ENCODE data around the gene ZNF316.
"Not testable (repeated sequence)": the region's sequence is repeated elsewhere in the genome, so short reads cannot be mapped to it uniquely, and the experiment has no call there.

Gene ZNF316

DNA sequence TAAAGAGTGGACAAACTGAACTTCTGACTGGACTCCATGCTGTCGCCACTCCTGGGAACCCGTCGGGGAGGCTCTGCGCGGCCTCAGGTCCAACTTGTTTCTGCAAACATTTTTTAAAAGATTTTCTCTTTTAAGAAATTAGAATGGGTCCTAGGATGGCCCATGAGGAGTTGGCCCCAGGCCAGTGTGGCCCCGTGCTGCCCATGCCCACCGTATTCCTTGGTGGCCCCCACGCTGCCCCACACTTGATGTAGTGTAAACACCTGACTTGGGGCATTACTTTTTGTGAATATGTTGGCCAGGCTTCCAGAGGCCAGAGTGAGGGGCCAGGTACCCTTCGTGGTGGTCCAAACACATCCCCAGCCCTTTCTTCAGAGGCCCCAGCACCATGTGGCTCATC lies 19.3 kb downstream of the ZNF316 start:
- Mint-ChIP-seq H3K9me3 (peaks cover 11% of the 10 kb centered on the region), H3K27me3 (peaks cover 14% of the 10 kb centered on the region), H3K36me3 (ENCODE audit: low read depth) (peaks cover 49% of the 10 kb centered on the region), H3K4me1 (ENCODE audit: low read depth) (no peaks in the 10 kb centered on the region), H3K27ac (no peak overlapping the region), H3K4me3 (no peak overlapping the region)
- intact Hi-C loops (cut with micrococcal nuclease), result no loop called here

DNA sequence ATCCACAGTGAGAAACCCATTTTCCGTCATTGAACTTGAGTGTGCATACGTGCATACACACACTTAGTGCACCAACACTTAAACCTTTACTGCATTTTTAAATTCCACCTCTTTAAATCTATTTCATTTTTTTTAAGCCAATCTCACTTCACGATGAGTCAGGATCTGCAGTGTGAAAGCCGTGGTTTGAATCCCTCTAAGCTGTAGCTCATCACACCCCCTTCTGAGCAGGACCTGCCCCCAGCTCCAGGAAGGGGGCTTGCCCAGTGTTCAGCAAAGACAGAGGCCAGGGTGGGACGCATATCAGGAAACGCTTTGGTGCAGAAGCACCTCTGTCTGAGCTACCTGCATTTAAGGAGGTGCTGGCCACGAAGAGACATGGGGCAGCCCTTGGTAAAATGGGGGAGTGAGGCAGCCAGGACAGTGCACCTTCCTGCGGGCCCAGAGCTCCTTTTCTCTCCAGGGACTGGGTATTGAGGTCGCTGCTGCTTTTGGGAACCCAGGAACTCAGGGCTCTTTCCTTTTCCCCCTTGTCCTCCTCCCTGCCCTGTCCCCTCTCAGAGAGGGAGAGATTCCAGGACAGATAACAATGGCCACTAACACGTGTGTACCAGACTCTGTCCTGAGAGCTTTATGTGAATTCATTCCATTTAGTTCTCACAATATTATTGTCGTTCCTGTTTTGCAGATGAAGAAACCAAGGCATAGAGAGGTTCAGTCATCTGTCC lies 21.7 kb downstream of the ZNF316 start:
- Mint-ChIP-seq H3K9me3 (no peaks in the 10 kb centered on the region), H3K27me3 (peaks cover 31% of the 10 kb centered on the region), H3K4me1 (ENCODE audit: low read depth) (no peaks in the 10 kb centered on the region), H3K27ac (no peak overlapping the region), H3K4me3 (no peak overlapping the region), H3K36me3 (ENCODE audit: low read depth) (peaks cover 25% of the 10 kb centered on the region)
- intact Hi-C loops (cut with micrococcal nuclease), result no loop called here

DNA sequence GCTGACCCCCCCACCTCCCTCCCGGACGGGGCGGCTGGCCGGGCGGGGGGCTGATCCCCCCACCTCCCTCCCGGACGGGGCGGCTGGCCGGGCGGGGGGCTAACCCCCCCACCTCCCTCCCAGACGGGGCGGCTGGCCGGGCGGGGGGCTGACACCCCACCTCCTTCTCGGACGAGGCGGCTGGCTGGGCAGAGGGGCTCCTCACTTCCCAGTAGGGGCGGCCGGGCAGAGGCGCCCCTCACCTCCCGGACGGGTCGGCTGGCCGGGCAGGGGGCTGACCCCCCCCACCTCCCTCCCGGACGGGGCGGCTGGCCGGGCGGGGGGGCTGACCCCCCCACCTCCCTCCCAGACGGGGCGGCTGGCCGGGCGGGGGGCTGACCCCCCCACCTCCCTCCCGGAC lies 33.7 kb downstream of the ZNF316 start:
- peaks cover 77% of the 10 kb centered on the region for H3K9me3 Mint-ChIP-seq
- H3K27me3 Mint-ChIP-seq; H3K27ac Mint-ChIP-seq; H3K4me3 Mint-ChIP-seq; H3K4me1 Mint-ChIP-seq (ENCODE audit: low read depth); intact Hi-C loops (cut with micrococcal nuclease): not testable (repeated sequence)
- peaks cover 16% of the 10 kb centered on the region for H3K36me3 Mint-ChIP-seq (ENCODE audit: low read depth)

DNA sequence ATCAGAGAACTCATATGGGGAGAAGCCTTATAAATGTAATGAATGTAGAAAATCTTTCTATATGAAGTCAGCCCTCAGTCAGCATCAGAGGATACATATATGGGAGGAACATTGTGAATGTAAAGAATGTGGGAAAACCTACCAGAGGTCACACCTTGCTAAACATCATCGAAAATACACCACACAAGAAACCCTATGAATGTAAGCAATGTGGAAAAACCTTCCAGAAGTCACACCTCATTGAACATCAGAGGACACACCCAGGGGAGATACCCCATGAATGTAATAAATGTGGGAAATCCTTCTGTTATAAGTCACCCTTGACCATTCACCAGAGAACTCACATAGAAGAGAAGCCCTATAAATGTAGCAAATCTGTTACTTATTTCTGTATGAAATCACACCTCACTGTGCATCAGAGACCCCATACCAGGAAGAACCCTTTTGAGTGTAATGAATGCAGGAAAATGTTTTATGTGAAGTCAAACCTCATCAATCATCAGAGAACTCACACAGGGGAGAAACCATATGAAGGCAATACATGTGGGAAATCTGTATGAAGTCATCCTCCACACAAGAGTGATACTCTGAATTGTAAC lies 38.8 kb downstream of the ZNF316 start:
- peaks cover 91% of the 10 kb centered on the region for H3K9me3 Mint-ChIP-seq
- intact Hi-C loops (cut with micrococcal nuclease), result no loop called here

DNA sequence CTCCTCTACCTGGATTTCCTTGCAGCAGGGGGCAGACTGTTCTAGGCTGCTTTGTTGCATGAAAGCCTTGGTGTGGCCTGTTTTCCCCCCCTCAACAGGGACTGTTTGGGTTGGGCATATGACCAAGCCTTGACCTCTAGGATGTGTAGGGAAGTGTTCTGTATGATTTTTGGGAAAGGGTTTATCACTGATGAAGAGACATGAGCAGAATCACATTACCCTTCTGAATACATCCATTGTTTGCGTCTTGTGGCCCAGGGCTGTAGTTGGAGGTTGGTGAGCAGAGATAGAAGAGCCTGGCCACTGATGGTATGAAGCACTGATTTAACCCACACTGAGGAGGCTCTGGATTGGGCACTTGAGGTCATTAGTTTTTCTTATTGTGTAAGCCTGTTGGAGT lies 43.0 kb downstream of the ZNF316 start:
- intact Hi-C loops (cut with micrococcal nuclease), result no loop called here
- Mint-ChIP-seq H3K27me3 (no peaks in the 10 kb centered on the region), H3K36me3 (ENCODE audit: low read depth) (peaks cover 21% of the 10 kb centered on the region), H3K4me3 (no peak overlapping the region), H3K9me3 (peaks cover 97% of the 10 kb centered on the region), H3K4me1 (ENCODE audit: low read depth) (no peaks in the 10 kb centered on the region), H3K27ac (no peak overlapping the region)

More for the DNA sequence above, 38.8 kb downstream of the ZNF316 start:
- H3K27me3 Mint-ChIP-seq, result no peaks in the 10 kb centered on the region
- no peaks in the 10 kb centered on the region for H3K4me1 Mint-ChIP-seq (ENCODE audit: low read depth)
- H3K4me3 Mint-ChIP-seq, result no peak overlapping the region
- H3K36me3 Mint-ChIP-seq (ENCODE audit: low read depth), result peaks cover 16% of the 10 kb centered on the region
- H3K27ac Mint-ChIP-seq, result no peak overlapping the region

DNA sequence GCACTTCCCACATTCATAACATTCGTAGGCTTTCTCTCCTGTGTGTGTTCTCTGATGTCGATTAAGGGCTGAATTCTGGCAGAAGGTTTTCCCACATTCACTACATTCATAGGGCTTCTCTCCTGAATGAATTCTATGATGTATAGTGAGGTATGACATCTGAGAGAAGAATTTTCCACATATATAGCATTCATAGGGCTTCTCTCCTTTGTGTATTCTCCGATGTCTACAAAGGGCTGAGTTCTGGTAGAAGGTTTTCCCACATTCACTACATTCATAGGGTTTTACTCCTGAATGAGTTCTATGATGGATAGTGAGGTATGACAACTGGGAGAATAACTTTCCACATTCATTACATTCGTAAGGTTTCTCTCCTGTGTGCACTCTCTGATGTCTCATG lies 54.0 kb downstream of the ZNF316 start:
- H3K27me3 Mint-ChIP-seq, result no peaks in the 10 kb centered on the region
- intact Hi-C loops (cut with micrococcal nuclease), result no loop called here
- H3K4me1 Mint-ChIP-seq (ENCODE audit: low read depth), result no peaks in the 10 kb centered on the region
- peaks cover 36% of the 10 kb centered on the region for H3K36me3 Mint-ChIP-seq (ENCODE audit: low read depth)
- peaks cover 34% of the 10 kb centered on the region for H3K9me3 Mint-ChIP-seq
- no peak overlapping the region for H3K4me3 Mint-ChIP-seq
- no peak overlapping the region for H3K27ac Mint-ChIP-seq

DNA sequence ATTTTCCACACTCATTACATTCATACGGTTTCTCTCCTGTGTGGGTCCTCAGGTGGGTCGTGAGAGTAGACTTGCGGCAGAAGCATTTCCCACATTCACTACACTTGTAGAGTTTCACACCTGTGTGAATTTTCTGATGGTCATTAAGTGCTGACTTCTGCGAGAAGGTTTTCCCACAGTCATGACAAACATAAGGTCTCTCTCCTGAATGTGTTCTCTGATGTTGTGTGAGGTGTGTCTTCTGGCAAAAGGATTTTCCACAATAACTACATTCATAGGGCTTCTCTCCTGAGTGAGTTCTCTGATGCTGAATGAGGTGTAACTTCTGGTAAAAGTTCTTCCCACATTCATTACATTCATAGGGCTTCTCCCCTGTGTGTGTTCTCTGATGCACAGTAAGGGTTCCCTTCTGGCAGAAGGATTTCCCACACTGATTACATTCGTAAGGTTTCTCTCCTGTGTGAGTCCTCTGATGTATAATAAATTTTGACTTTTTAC lies 54.5 kb downstream of the ZNF316 start:
- Mint-ChIP-seq H3K4me1 (ENCODE audit: low read depth) (no peaks in the 10 kb centered on the region), H3K27me3 (no peaks in the 10 kb centered on the region), H3K9me3 (peaks cover 28% of the 10 kb centered on the region), H3K27ac (no peak overlapping the region), H3K4me3 (no peak overlapping the region), H3K36me3 (ENCODE audit: low read depth) (peaks cover 30% of the 10 kb centered on the region)
- intact Hi-C loops (cut with micrococcal nuclease), result no loop called here

DNA sequence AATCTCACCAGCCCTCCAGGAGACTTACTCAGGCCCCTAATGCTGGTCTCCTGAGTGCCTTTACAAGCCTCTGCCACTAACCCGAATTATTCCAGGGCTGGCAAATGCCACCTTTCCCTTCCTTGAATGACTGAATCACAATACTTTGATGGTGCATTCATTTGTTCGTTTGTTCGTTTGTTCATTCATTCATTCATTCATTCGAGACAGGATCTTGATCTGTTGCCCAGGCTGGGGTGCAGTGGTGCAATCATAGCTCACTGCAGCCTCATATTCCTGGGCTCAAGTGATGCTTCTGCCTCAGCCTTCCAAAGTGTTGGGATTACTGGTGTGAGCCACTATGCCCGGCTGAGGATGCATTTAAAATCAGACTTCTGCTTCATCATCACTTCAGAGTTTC lies 63.7 kb downstream of the ZNF316 start:
- H3K4me1 Mint-ChIP-seq (ENCODE audit: low read depth), result peaks cover 42% of the 10 kb centered on the region
- peaks cover 49% of the 10 kb centered on the region for H3K9me3 Mint-ChIP-seq
- no peak overlapping the region for H3K27ac Mint-ChIP-seq
- intact Hi-C loops (cut with micrococcal nuclease), result loop anchor here (10.0 kb wide), 1 partner anchor 864 kb away; the partner anchor contains the start of gene MIOS
- H3K36me3 Mint-ChIP-seq (ENCODE audit: low read depth), result peaks cover 9% of the 10 kb centered on the region
- H3K27me3 Mint-ChIP-seq, result no peaks in the 10 kb centered on the region
- H3K4me3 Mint-ChIP-seq, result no peak overlapping the region

DNA sequence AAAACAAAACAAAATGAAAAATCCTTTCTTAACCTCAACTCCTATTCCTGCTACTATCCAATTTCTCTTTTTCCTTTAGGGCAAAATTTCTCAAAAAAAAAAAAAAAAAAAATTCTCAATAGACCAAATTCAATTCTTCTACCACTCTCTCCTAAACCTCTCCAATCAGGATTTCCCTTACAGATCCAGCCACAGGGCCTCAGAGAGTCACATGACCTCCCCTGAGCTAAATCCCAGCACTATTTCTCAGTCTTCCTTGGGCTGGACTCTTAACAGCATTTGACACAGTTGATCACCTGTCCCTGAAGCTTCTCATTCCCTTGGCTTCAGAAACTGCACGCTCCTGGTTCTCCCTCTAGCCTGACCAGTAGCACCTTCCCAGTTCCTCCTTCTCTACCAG lies 64.7 kb downstream of the ZNF316 start:
- no peaks in the 10 kb centered on the region for H3K27me3 Mint-ChIP-seq
- intact Hi-C loops (cut with micrococcal nuclease), result loop anchor here (10.0 kb wide), 1 partner anchor 863 kb away; the partner anchor contains the start of gene MIOS
- peaks cover 16% of the 10 kb centered on the region for H3K36me3 Mint-ChIP-seq (ENCODE audit: low read depth)
- no peak overlapping the region for H3K4me3 Mint-ChIP-seq
- no peak overlapping the region for H3K27ac Mint-ChIP-seq
- H3K9me3 Mint-ChIP-seq, result peaks cover 49% of the 10 kb centered on the region
- peaks cover 44% of the 10 kb centered on the region for H3K4me1 Mint-ChIP-seq (ENCODE audit: low read depth)

Data from dendritic cell treated with granulocyte-macrophage colony-stimulating factor and Interleukin-4, amounts not matched to agents 40 ng/mL and 50 ng/mL, for 4 days (primary cell).